NCI-H524 treated with DMSO at 0.1 percent for 48 hours (cell line): Measurements from ENCODE around the gene SNX33.

Source experiments
- DNase-seq: peaks from one replicate; lab custom pipeline; 2025; lab: John Stamatoyannopoulos, UW

SNX33 gene

GRCh38 chr15:75641603-75642002 lies 6.1 kb upstream of the SNX33 start:
- no peak for DNase-seq

- DNase-seq, result no peak
Measured at GRCh38 chr15:75644376-75644775, 3.3 kb upstream of the SNX33 start.

- DNase-seq, result no peak
Measured at GRCh38 chr15:75646112-75646943, 1.4 kb upstream of the SNX33 start.

- no peak for DNase-seq
Measured at GRCh38 chr15:75646944-75647364, 758 bp upstream of the SNX33 start.

- DNase-seq, result no peak
Measured at GRCh38 chr15:75648156-75649000, 666 bp downstream of the SNX33 start.

GRCh38 chr15:75649045-75649761 lies 1.5 kb downstream of the SNX33 start:
- DNase-seq, result no peak

- no peak for DNase-seq
Measured at GRCh38 chr15:75649848-75650247, 2.1 kb downstream of the SNX33 start.

- DNase-seq, result no peak
Measured at GRCh38 chr15:75650908-75651809, 3.4 kb downstream of the SNX33 start.

- DNase-seq, result no peak
Measured at GRCh38 chr15:75651810-75652543, 4.3 kb downstream of the SNX33 start.

GRCh38 chr15:75653347-75653913 lies 5.7 kb downstream of the SNX33 start:
- DNase-seq, result no peak

- no peak for DNase-seq
Measured at GRCh38 chr15:75654201-75654907, 6.6 kb downstream of the SNX33 start.

- peak; percentile 97 for DNase-seq
Measured at GRCh38 chr15:75655931-75656330, 8.2 kb downstream of the SNX33 start.

GRCh38 chr15:75656331-75656730 lies 8.6 kb downstream of the SNX33 start:
- no peak for DNase-seq

- DNase-seq, result no peak
Measured at GRCh38 chr15:75656813-75657212, 9.1 kb downstream of the SNX33 start.

GRCh38 chr15:75659141-75659771 lies 11.5 kb downstream of the SNX33 start:
- DNase-seq, result no peak

- peak; percentile 64 for DNase-seq
Measured at GRCh38 chr15:75659928-75660645, 12.4 kb downstream of the SNX33 start.

- no peak for DNase-seq
Measured at GRCh38 chr15:75661100-75661755, 13.5 kb downstream of the SNX33 start.

- no peak for DNase-seq
Measured at GRCh38 chr15:75661756-75662140, 14.0 kb downstream of the SNX33 start.
